Upper lobe of left lung (tissue), 6 donors: ENCODE results near the gene PTPN1. TPM values are rescaled to one million over a fixed set of nuclear protein-coding genes. Genes with fewer than 3 reads are reported as not detected.

Experiments
- ATAC-seq, 2 donors: fragments of 200-7000 bp; cut with Tn5 transposase; one replicate each; pipeline ENCODE4 v1.9.1; 2022; ENCODE audit warnings: mild to moderate bottlenecking in 2 of 2, moderate library complexity in 2 of 2; ENCODE audit not compliant: low FRiP score in 2 of 2
- DNase-seq, 2 donors: peaks; one replicate each; pipeline ENCODE4 v3.0.0-alpha.2; 2019 to 2020
- H3K27ac ChIP-seq, 4 donors: fragments of 200-600 bp; sonication (generic); one replicate each; pipeline ENCODE4 v1.5.1; 2016 to 2019
- H3K27me3 ChIP-seq, 4 donors: fragments of 200-600 bp; sonication (generic); one replicate each; pipeline ENCODE4 v1.5.1; 2017 to 2019
- H3K36me3 ChIP-seq, 4 donors: fragments of 200-600 bp; sonication (generic); one replicate each; pipeline ENCODE4 v1.5.1; 2016 to 2019
- H3K4me1 ChIP-seq, 4 donors: fragments of 200-600 bp; sonication (generic); one replicate each; pipeline ENCODE4 v1.5.1; 2018 to 2019
- H3K4me3 ChIP-seq, 4 donors: fragments of 200-600 bp; sonication (generic); one replicate each; pipeline ENCODE4 v1.5.1; 2017 to 2019; ENCODE audit warnings: mild to moderate bottlenecking in 2 of 4, moderate library complexity in 1 of 4
- H3K9me3 ChIP-seq, 4 donors: fragments of 200-600 bp; sonication (generic); one replicate each; pipeline ENCODE4 v1.5.1; 2018 to 2019
- EP300 ChIP-seq, 4 donors: sonication (generic); formaldehyde crosslinking; IDR thresholded peaks; one replicate each; pipeline ENCODE4 v1.5.1; 2017; ENCODE audit warnings: antibody characterized with exemption in 4 of 4, control low read depth in 2 of 4
- POLR2A ChIP-seq, 4 donors: fragments of 450-650 bp; IDR thresholded peaks; one replicate each; pipeline ENCODE4 v1.5.1; 2016 to 2017; ENCODE audit warnings: antibody characterized with exemption in 4 of 4, mild to moderate bottlenecking in 2 of 4
- POLR2AphosphoS5 ChIP-seq, 2 donors: sonication (generic); formaldehyde crosslinking; IDR thresholded peaks; one replicate each; pipeline ENCODE4 v1.5.1; 2017; ENCODE audit warnings: antibody characterized with exemption in 2 of 2
- WGBS, 2 donors: methylation state at CpG; one replicate each; pipeline ENCODE4 v1.1.5; 2017 to 2018; 5-methylcytosine and 5-hydroxymethylcytosine counted together
- total RNA-seq, 6 donors: library from RNA; depleted of rRNA in 4 of 6; stranded (reverse); fragments of >200 nt in 4 of 6; gene quantifications; one replicate each; pipeline versions ENCODE4 v1.1.0 to v1.2.1, GENCODE V29; 2016 to 2021
- TF ChIP-seq, protein P1 (sequence below), 6 experiments: fragments of 450-650 bp in 4 of 6; fragments of 200-600 bp in 2 of 6; sonication (generic) in 2 of 6; IDR thresholded peaks; one replicate each; pipeline ENCODE4 v1.5.1; 2016 to 2019; ENCODE audit warnings: antibody characterized with exemption in 6 of 6
- donor health status: DM: no; HTN: no; CAD: no; lungs with moderate emphysema.
- donor health status: DM: no; HTN: yes; CAD: no; lungs with severe emphysema.

The PTPN1 gene
- total RNA-seq, 6 donors from 2014 or later: 75.1 to 137 (median 96.1) TPM

DNA sequence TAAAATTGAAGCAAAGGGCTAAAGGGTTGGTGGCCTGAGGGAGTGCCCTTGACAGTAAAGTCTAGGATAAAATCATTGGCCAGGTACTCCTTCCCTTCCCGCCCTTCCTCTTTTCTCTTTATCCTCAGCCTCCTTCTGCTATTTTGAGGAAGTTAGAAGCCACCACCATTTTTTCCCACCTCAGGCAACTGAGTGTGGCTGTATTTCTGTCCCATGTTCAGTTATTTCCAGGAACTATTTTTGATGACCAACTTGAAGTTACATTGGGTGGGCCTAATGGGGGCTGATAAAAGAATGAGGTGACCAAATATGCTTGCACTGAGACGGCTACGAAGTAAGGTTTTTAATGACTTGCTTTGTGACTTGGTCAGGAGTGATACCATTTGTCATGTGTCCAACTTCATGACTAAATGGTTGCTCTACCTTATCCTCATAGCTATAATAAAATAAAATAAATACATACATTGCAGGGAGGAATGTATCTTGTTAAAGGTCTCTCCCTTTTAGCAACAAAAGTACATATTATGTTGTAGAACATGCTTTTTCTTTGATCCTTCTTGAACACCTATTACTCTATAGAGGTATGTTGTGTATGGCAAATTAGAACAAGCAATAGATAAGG, 12.0 kb downstream of the PTPN1 start:
- no peak for DNase-seq
- H3K4me1 ChIP-seq: peaks cover 69 to 92% (median 82%) of the 10 kb centered on the region in 4 donors
- no peak overlapping the region for H3K4me3 ChIP-seq
- 85 to 88% methylated on average over 3 of the region's 3 CpGs for WGBS, 2 donors
- no peak for ATAC-seq
- H3K36me3 ChIP-seq: peaks cover 0 to 8% (median 2%) of the 10 kb centered on the region in 4 donors
- peak overlapping the region in 1 of 4 donors; percentile 97 for H3K27ac ChIP-seq
- TF ChIP-seq POLR2AphosphoS5 (IDR thresholded peaks at IDR 0.05) (no peak), EP300 (IDR thresholded peaks at IDR 0.05) (no peak), POLR2A (IDR thresholded peaks at IDR 0.05) (no peak)
- TF ChIP-seq, protein P1, sequence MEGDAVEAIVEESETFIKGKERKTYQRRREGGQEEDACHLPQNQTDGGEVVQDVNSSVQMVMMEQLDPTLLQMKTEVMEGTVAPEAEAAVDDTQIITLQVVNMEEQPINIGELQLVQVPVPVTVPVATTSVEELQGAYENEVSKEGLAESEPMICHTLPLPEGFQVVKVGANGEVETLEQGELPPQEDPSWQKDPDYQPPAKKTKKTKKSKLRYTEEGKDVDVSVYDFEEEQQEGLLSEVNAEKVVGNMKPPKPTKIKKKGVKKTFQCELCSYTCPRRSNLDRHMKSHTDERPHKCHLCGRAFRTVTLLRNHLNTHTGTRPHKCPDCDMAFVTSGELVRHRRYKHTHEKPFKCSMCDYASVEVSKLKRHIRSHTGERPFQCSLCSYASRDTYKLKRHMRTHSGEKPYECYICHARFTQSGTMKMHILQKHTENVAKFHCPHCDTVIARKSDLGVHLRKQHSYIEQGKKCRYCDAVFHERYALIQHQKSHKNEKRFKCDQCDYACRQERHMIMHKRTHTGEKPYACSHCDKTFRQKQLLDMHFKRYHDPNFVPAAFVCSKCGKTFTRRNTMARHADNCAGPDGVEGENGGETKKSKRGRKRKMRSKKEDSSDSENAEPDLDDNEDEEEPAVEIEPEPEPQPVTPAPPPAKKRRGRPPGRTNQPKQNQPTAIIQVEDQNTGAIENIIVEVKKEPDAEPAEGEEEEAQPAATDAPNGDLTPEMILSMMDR (IDR thresholded peaks at IDR 0.05): no peak
- no peaks in the 10 kb centered on the region for H3K9me3 ChIP-seq
- H3K27me3 ChIP-seq: no peaks in the 10 kb centered on the region

DNA sequence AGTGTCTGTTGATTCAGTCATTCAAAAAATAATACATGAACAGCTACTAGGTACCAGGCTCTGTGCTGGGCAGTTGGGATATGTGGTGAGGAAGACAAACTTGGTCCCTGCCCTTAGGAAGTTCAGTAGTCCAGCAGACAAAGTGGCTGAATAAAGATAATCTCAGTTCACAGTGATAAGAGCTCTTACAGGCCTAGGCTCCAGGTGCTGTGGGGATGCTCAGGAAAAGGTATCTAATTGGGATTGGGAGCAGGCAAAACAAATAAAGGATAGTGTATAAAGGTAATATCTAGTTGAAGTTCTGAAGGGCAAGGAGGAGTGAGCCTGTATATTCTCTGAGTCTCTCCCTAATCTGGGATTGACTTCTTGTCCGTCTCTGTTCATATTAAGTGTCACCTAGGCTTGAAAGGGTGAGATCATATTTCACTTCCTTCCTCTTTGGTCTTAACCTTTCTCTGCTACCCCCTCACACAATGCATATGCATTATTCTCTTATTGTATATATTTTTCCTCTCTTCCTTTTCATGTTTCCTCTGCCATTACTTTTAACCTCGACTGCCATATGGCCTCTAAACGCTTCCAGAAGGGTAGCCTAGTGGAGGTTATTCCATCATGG, 13.5 kb downstream of the PTPN1 start:
- WGBS, 2 donors: 51 to 54% methylated on average over 3 of the region's 3 CpGs
- DNase-seq (no peak), ATAC-seq (no peak)
- no peaks in the 10 kb centered on the region for H3K27me3 ChIP-seq
- peaks cover 0 to 9% (median 2%) of the 10 kb centered on the region in 4 donors for H3K36me3 ChIP-seq
- no peak overlapping the region for H3K4me3 ChIP-seq
- H3K9me3 ChIP-seq: no peaks in the 10 kb centered on the region
- TF ChIP-seq, protein P1 (IDR thresholded peaks at IDR 0.05): no peak
- TF ChIP-seq POLR2A (IDR thresholded peaks at IDR 0.05) (no peak), POLR2AphosphoS5 (IDR thresholded peaks at IDR 0.05) (no peak), EP300 (IDR thresholded peaks at IDR 0.05) (no peak)
- H3K27ac ChIP-seq: peak overlapping the region in 2 of 4 donors; percentile 20 to 22
- peaks cover 67 to 90% (median 75%) of the 10 kb centered on the region in 4 donors for H3K4me1 ChIP-seq

DNA sequence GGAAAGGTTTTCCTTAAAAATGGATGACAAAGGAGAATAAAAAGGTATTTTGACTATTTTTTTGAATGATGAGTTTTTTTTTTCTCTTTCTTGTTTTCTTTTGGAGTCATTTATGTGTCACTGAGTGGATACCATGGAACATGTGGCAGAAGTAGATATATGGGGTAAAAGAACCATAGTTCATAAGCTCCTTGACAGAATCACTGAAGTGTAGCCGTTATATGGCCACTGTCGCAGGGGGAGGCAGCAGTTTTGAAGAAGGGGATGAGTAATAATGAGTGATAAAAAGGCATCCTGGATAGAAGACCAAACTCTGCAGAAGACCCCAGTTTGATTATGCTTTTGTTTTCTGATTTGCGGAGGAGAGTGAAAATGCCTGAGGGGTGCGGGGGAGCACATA, 15.5 kb downstream of the PTPN1 start:
- H3K27ac ChIP-seq: no peak overlapping the region
- no peak overlapping the region for H3K4me3 ChIP-seq
- DNase-seq (no peak), ATAC-seq (no peak)
- H3K36me3 ChIP-seq: peaks cover 0 to 4% (median 2%) of the 10 kb centered on the region in 4 donors
- H3K9me3 ChIP-seq: no peaks in the 10 kb centered on the region
- peaks cover 57 to 84% (median 69%) of the 10 kb centered on the region in 4 donors for H3K4me1 ChIP-seq
- H3K27me3 ChIP-seq: no peaks in the 10 kb centered on the region
- WGBS, 2 donors: 92 to 97% methylated on average over 4 of the region's 4 CpGs
- no peak for TF ChIP-seq POLR2AphosphoS5 (IDR thresholded peaks at IDR 0.05)

DNA sequence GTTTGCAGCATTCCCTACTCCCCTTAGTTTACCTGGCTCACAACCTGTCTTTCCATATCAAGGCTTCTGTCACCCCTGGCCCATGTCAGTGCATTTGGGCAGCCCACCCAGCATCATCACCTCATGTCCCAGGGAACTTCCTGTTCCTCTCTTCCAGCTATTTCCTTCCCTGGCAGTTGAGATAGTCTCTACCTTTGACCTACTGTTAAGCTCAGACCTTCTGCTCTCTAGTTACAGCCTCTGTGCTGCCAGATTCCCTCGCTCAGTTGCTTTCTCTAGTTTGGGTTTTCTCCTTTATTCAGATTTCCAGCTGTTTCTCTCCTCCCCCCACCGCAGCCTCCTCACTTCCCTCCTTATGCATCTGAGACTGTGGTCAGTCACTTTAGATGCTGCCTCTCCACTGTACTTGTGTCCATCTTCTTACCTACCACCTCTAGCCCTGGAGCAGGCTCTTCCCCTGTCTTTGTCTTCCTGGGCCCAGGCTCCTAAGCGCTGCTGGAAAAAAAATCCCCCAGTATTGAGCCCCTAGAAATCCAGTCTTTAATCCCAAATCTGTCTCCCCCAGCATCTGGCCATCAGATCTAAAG, 16.3 kb downstream of the PTPN1 start:
- no peak for TF ChIP-seq EP300 (IDR thresholded peaks at IDR 0.05)
- TF ChIP-seq, protein P1 (IDR thresholded peaks at IDR 0.05): no peak
- no peak for TF ChIP-seq POLR2A (IDR thresholded peaks at IDR 0.05)
- no peak for TF ChIP-seq POLR2AphosphoS5 (IDR thresholded peaks at IDR 0.05)
- DNase-seq (no peak), ATAC-seq (peak in 1 of 2 donors; percentile 53)
- H3K27ac ChIP-seq: peak overlapping the region in 2 of 4 donors; percentile 57 to 62
- H3K36me3 ChIP-seq: peaks cover 0 to 4% (median 2%) of the 10 kb centered on the region in 4 donors
- 74 to 87% methylated on average over 3 of the region's 3 CpGs for WGBS, 2 donors
- H3K27me3 ChIP-seq: no peaks in the 10 kb centered on the region
- H3K9me3 ChIP-seq: no peaks in the 10 kb centered on the region
- H3K4me1 ChIP-seq: peaks cover 55 to 84% (median 63%) of the 10 kb centered on the region in 4 donors
- H3K4me3 ChIP-seq: no peak overlapping the region

DNA sequence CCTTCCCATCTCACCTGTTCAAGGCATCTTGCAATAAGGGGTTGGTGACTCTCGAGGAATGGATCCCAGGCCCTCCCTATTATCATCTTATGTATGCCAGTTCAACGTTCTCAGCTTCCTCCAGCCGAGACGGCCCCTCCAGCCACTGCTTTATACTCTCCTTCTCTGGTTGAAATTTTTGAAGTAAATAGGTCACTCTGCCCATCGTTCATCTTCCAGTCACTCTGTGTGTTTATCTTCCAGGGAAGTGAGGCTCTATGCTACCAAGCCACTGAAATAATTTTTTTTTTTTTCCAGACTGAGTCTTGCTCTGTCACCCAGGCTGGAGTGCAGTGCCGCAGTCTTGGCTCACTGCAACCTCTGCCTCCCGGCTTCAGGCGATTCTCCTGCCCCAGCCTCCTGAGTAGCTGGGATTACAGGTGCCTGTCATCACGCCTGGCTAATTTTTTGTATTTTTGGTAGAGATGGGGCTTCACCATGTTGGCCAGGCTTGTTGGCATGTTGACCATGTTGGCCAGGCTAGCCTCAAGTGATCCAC, 17.0 kb downstream of the PTPN1 start:
- H3K4me3 ChIP-seq: no peak overlapping the region
- 58 to 74% methylated on average over 9 of the region's 9 CpGs for WGBS, 2 donors
- peaks cover 51 to 83% (median 63%) of the 10 kb centered on the region in 4 donors for H3K4me1 ChIP-seq
- DNase-seq (no peak), ATAC-seq (no peak)
- H3K9me3 ChIP-seq: no peaks in the 10 kb centered on the region
- peaks cover 0 to 4% (median 2%) of the 10 kb centered on the region in 4 donors for H3K36me3 ChIP-seq
- peak overlapping the region in 2 of 4 donors; percentile 57 to 62 for H3K27ac ChIP-seq
- no peaks in the 10 kb centered on the region for H3K27me3 ChIP-seq
- TF ChIP-seq, protein P1 (IDR thresholded peaks at IDR 0.05): no peak
- no peak for TF ChIP-seq POLR2A (IDR thresholded peaks at IDR 0.05)
- TF ChIP-seq EP300 (IDR thresholded peaks at IDR 0.05): no peak
- TF ChIP-seq POLR2AphosphoS5 (IDR thresholded peaks at IDR 0.05): no peak
